ENCODE measurements around the gene NR4A3. TPM values are rescaled to one million over a fixed set of nuclear protein-coding genes. Genes with fewer than 3 reads are reported as not detected.

The NR4A3 gene
- polyA plus RNA-seq, 3 donors = 0.88 to 2.1 (median 0.92) TPM

DNA sequence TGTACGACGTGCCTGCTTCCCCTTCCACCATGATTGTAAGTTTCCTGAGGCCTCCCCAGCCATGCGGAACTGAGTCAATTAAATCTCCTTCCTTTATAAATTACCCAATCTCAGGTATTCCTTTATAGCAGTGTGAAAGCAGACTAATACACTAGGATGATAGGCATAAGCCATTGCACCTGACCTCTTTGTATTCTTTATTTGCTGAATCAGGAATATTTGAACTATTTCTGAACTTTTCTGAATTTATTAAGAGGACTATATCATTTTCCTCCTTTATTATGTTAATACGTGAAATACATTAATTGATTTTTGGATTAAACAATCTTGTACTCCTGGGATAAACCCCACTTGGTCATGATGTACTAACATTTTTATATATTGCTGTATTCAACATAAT lies 28.2 kb upstream of the NR4A3 start:
- no peaks in the 10 kb centered on the region for H3K79me2 ChIP-seq (ENCODE audit: insufficient read depth, low read length)
- H3K4me1 ChIP-seq (ENCODE audit: control insufficient read depth in 1 of 2, insufficient read depth in 2 of 2, low read length in 2 of 2) = no peaks in the 10 kb centered on the region
- H3K4me3 ChIP-seq (replicated peaks in 1 of 3; ENCODE audit: low read depth in 2 of 3, low read length in 3 of 3) = no peak overlapping the region
- H3K27ac ChIP-seq (ENCODE audit: low read depth in 1 of 2, low read length in 2 of 2) = no peak overlapping the region
- Mint-ChIP-seq H3K4me3 (no peak overlapping the region), H3K27me3 (ENCODE audit: low read depth in 3 of 3) (no peaks in the 10 kb centered on the region), H3K27ac (no peak overlapping the region), H3K4me1 (no peaks in the 10 kb centered on the region), H3K9me3 (peaks cover 0 to 1% (median 0%) of the 10 kb centered on the region in 7 donors), H3K36me3 (peaks cover 0 to 2% of the 10 kb centered on the region in 2 donors)
- H4K20me1 ChIP-seq (ENCODE audit: insufficient read depth, low read length) = no peaks in the 10 kb centered on the region
- no CpG with 5 or more reads among the region's 4 CpGs for whole genome bisulfite sequencing (ENCODE audit: insufficient coverage)
- no peaks in the 10 kb centered on the region for H3K27me3 ChIP-seq (ENCODE audit: control insufficient read depth in 2 of 2, insufficient read depth in 2 of 2, low read length in 2 of 2)
- H3K9ac ChIP-seq (ENCODE audit: insufficient read depth, low read length, poor library complexity, severe bottlenecking) = no peak overlapping the region
- intact Hi-C loops (cut with micrococcal nuclease) = no loop called here
- no peak overlapping the region for H3K4me2 ChIP-seq (replicated peaks; ENCODE audit: extremely low read depth, low read length, poor library complexity, severe bottlenecking)
- no peak for DNase-seq
- TF ChIP-seq, protein P1, sequence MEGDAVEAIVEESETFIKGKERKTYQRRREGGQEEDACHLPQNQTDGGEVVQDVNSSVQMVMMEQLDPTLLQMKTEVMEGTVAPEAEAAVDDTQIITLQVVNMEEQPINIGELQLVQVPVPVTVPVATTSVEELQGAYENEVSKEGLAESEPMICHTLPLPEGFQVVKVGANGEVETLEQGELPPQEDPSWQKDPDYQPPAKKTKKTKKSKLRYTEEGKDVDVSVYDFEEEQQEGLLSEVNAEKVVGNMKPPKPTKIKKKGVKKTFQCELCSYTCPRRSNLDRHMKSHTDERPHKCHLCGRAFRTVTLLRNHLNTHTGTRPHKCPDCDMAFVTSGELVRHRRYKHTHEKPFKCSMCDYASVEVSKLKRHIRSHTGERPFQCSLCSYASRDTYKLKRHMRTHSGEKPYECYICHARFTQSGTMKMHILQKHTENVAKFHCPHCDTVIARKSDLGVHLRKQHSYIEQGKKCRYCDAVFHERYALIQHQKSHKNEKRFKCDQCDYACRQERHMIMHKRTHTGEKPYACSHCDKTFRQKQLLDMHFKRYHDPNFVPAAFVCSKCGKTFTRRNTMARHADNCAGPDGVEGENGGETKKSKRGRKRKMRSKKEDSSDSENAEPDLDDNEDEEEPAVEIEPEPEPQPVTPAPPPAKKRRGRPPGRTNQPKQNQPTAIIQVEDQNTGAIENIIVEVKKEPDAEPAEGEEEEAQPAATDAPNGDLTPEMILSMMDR (IDR thresholded peaks at IDR 0.05) = no peak
- H3K36me3 ChIP-seq (replicated peaks in 1 of 2; ENCODE audit: control insufficient read depth in 1 of 2, insufficient read depth in 2 of 2, low read length in 2 of 2) = no peaks in the 10 kb centered on the region
- no peaks in the 10 kb centered on the region for H3K9me3 ChIP-seq (replicated peaks in 1 of 2; ENCODE audit: control insufficient read depth in 1 of 2, insufficient read depth in 1 of 2, low read length in 2 of 2)
- H2AFZ ChIP-seq (ENCODE audit: insufficient read depth, low read depth, low read length, poor library complexity, severe bottlenecking) = no peak overlapping the region

DNA sequence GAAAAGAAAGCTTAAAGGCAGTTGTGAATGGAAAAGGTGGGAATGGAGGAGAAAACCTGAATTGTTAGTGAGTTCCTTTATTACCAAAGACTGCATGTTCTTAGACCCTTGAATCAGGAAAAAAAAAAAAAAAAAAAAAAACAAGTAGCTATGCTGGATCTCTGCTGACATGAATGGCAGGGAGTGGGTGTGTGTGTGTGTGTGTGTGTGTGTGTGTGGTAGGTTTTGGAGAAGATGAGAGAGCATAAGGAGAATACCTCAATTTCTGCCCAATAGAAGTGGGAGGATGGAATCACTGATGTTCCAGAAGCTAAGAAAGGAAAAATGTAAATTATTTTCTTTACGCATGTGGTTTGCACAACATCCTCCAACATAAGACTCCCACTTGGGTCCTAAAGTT lies 25.5 kb upstream of the NR4A3 start:
- Mint-ChIP-seq H3K4me1 (no peaks in the 10 kb centered on the region), H3K36me3 (peaks cover 0 to 2% of the 10 kb centered on the region in 2 donors), H3K27ac (no peak overlapping the region), H3K4me3 (no peak overlapping the region), H3K27me3 (ENCODE audit: low read depth in 3 of 3) (no peaks in the 10 kb centered on the region), H3K9me3 (peaks cover 0 to 1% (median 0%) of the 10 kb centered on the region in 7 donors)
- Histone ChIP-seq H3K27me3 (ENCODE audit: control insufficient read depth in 2 of 2, insufficient read depth in 2 of 2, low read length in 2 of 2) (no peaks in the 10 kb centered on the region), H3K9ac (ENCODE audit: insufficient read depth, low read length, poor library complexity, severe bottlenecking) (no peak overlapping the region), H3K27ac (ENCODE audit: low read depth in 1 of 2, low read length in 2 of 2) (no peak overlapping the region), H4K20me1 (ENCODE audit: insufficient read depth, low read length) (no peaks in the 10 kb centered on the region), H2AFZ (ENCODE audit: insufficient read depth, low read depth, low read length, poor library complexity, severe bottlenecking) (no peak overlapping the region), H3K36me3 (replicated peaks in 1 of 2; ENCODE audit: control insufficient read depth in 1 of 2, insufficient read depth in 2 of 2, low read length in 2 of 2) (no peaks in the 10 kb centered on the region), H3K9me3 (replicated peaks in 1 of 2; ENCODE audit: control insufficient read depth in 1 of 2, insufficient read depth in 1 of 2, low read length in 2 of 2) (no peaks in the 10 kb centered on the region), H3K4me2 (replicated peaks; ENCODE audit: extremely low read depth, low read length, poor library complexity, severe bottlenecking) (no peak overlapping the region), H3K79me2 (ENCODE audit: insufficient read depth, low read length) (no peaks in the 10 kb centered on the region), H3K4me1 (ENCODE audit: control insufficient read depth in 1 of 2, insufficient read depth in 2 of 2, low read length in 2 of 2) (no peaks in the 10 kb centered on the region), H3K4me3 (replicated peaks in 1 of 3; ENCODE audit: low read depth in 2 of 3, low read length in 3 of 3) (no peak overlapping the region)
- no CpG with 5 or more reads among the region's 1 CpG for WGBS (ENCODE audit: insufficient coverage)
- no peak for DNase-seq
- intact Hi-C loops (cut with micrococcal nuclease) = no loop called here
- TF ChIP-seq, protein P1 (IDR thresholded peaks at IDR 0.05) = no peak

Data from CD14-positive monocyte (primary cell).